PC-3 (cell line): ENCODE data around the gene CTRL. TPM values are rescaled to one million over a fixed set of nuclear protein-coding genes. Genes with fewer than 3 reads are reported as not detected.
"Not testable (repeated sequence)": the region's sequence is repeated elsewhere in the genome, so short reads cannot be mapped to it uniquely, and the experiment has no call there.

Source experiments
- ATAC-seq: fragments of 200-7000 bp; cut with Tn5 transposase; 2 replicates; pipeline ENCODE4 v1.9.1; 2020; ENCODE audit warnings: mild to moderate bottlenecking, moderate library complexity
- BruUV-seq: library from RNA; stranded (reverse); fragments of 400-500 nt; replicated peaks from 2 replicates; lab custom pipeline; 2021; lab: Mats Ljungman, UMichigan
- CTCF ChIA-PET: fragments of 300-600 bp; sonication (Branson Sonifier 250); formaldehyde crosslinking; loops from one replicate; lab custom pipeline; 2022; ENCODE audit warnings: antibody characterized with exemption; lab: Charles Lee
- POLR2A ChIA-PET: fragments of 300-600 bp; sonication (Branson Sonifier 250); formaldehyde crosslinking; loops from one replicate; lab custom pipeline; 2022; ENCODE audit warnings: antibody characterized with exemption; ENCODE audit not compliant: unreplicated experiment; lab: Charles Lee
- DNase-seq: peaks from one replicate; pipeline ENCODE4 v3.0.0-alpha.2; 2015
- H2AFZ ChIP-seq: fragments of 300-600 bp; sonication (generic); 2 replicates; pipeline ENCODE4 v1.6.0; 2016; ENCODE audit warnings: antibody characterized with exemption, low read length
- H3F3A ChIP-seq: fragments of 300-600 bp; sonication (generic); one replicate; pipeline ENCODE4 v1.6.0; 2017; ENCODE audit warnings: antibody characterized with exemption, low read length, control low read depth, mild to moderate bottlenecking; ENCODE audit not compliant: unreplicated experiment
- H3K27ac ChIP-seq: fragments of 300-600 bp; sonication (generic); 2 replicates; pipeline ENCODE4 v1.5.1; 2016; ENCODE audit warnings: mild to moderate bottlenecking, low read length
- H3K27me3 ChIP-seq: fragments of 300-600 bp; sonication (generic); 2 replicates; pipeline ENCODE4 v1.6.1; 2016; ENCODE audit warnings: low read length, mixed read lengths
- H3K36me3 ChIP-seq: fragments of 300-600 bp; sonication (generic); 2 replicates; pipeline ENCODE4 v1.6.1; 2016; ENCODE audit warnings: low read depth, mixed run types, low read length, mixed read lengths
- H3K4me1 ChIP-seq: fragments of 300-600 bp; sonication (generic); 2 replicates; pipeline ENCODE4 v1.5.1; 2016; ENCODE audit warnings: low read length; ENCODE audit not compliant: insufficient read depth
- H3K4me2 ChIP-seq: fragments of 300-600 bp; sonication (generic); 2 replicates; pipeline ENCODE4 v1.6.0; 2016; ENCODE audit warnings: low read length
- H3K4me3 ChIP-seq: fragments of 300-600 bp; sonication (generic); 2 replicates; pipeline ENCODE4 v1.5.1; 2016; ENCODE audit warnings: mild to moderate bottlenecking, low read length, mixed read lengths
- H3K79me2 ChIP-seq: fragments of 300-600 bp; sonication (generic); 2 replicates; pipeline ENCODE4 v1.6.1; 2017; ENCODE audit warnings: low read length, mixed read lengths
- H3K9ac ChIP-seq: fragments of 300-600 bp; sonication (generic); 2 replicates; pipeline ENCODE4 v1.6.0; 2016; ENCODE audit warnings: mild to moderate bottlenecking, low read length
- H3K9me2 ChIP-seq: fragments of 300-600 bp; sonication (generic); replicated peaks from 2 replicates; pipeline ENCODE4 v1.6.1; 2016; ENCODE audit warnings: mixed run types, low read length, mixed read lengths
- H3K9me3 ChIP-seq: fragments of 300-600 bp; sonication (generic); 2 replicates; pipeline ENCODE4 v1.6.1; 2016; ENCODE audit warnings: low read length, mixed read lengths
- H4K20me1 ChIP-seq: fragments of 300-600 bp; sonication (generic); 2 replicates; pipeline ENCODE4 v1.6.1; 2016; ENCODE audit warnings: low read length, mixed read lengths
- CTCF ChIP-seq: fragments of 300-600 bp; sonication (generic); conservative IDR thresholded peaks from 2 replicates; pipeline ENCODE4 v1.5.1; 2017; ENCODE audit warnings: antibody characterized with exemption, low read depth, mild to moderate bottlenecking, low read length
- EZH2 ChIP-seq: fragments of 300-600 bp; sonication (generic); IDR thresholded peaks from one replicate; pipeline ENCODE4 v1.6.1; 2017; ENCODE audit warnings: antibody characterized with exemption, mild to moderate bottlenecking, low read length; ENCODE audit not compliant: unreplicated experiment
- EZH2phosphoT487 ChIP-seq: fragments of 300-600 bp; sonication (generic); IDR thresholded peaks from 2 replicates; pipeline ENCODE4 v1.6.1; 2018; ENCODE audit warnings: mild to moderate bottlenecking, antibody characterized with exemption, low read length, borderline replicate concordance
- intact Hi-C: fragments of 100-400 bp; cut with micrococcal nuclease; formaldehyde crosslinking; loops from 2 replicates; pipeline ENCODE4 v1.9.0; 2023
- total RNA-seq: library from RNA; depleted of rRNA; stranded (reverse); fragments of >200 nt; gene quantifications from 2 replicates; pipeline ENCODE4 v1.2.3, GENCODE V29; 2014

The CTRL gene
- total RNA-seq, 1 experiment from 2014 or later: 1.6 TPM

GRCh38 chr16:67975321-67976105 is 43.9 kb upstream of the CTRL start:
- TF ChIP-seq EZH2 (no peak), EZH2phosphoT487 (no peak), CTCF (no peak)
- intact Hi-C loops: no loop called here
- Histone ChIP-seq H3K79me2 (no peaks in the 10 kb centered on the region), H3K27me3 (no peaks in the 10 kb centered on the region), H3K4me3 (no peak overlapping the region), H3K9ac (no peak overlapping the region), H3K36me3 (no peaks in the 10 kb centered on the region), H3K4me2 (no peak overlapping the region), H3K9me2 (no peaks in the 10 kb centered on the region), H3K4me1 (no peaks in the 10 kb centered on the region), H2AFZ (no peak overlapping the region), H3K27ac (no peak overlapping the region), H3F3A (no peaks in the 10 kb centered on the region), H4K20me1 (no peaks in the 10 kb centered on the region), H3K9me3 (no peaks in the 10 kb centered on the region)
- ChIA-PET POLR2A (no interaction called here), CTCF (no interaction called here)
- DNase-seq (no peak), ATAC-seq (no peak)
- BruUV-seq: no TSS peak

- H3K4me2 ChIP-seq, H2AFZ ChIP-seq, H3K9ac ChIP-seq, H3K9me2 ChIP-seq, H3K36me3 ChIP-seq, CTCF ChIA-PET, H4K20me1 ChIP-seq, H3F3A ChIP-seq, H3K4me1 ChIP-seq, H3K27ac ChIP-seq, H3K9me3 ChIP-seq, H3K27me3 ChIP-seq, intact Hi-C loops, BruUV-seq, ATAC-seq, H3K4me3 ChIP-seq, DNase-seq, H3K79me2 ChIP-seq: not testable (repeated sequence)
- POLR2A ChIA-PET: interaction anchor here (0.7 kb wide), 1 partner anchor 80 kb away, joined by 11 read pairs; no protein-coding TSS in a partner anchor
Measured at GRCh38 chr16:67972285-67972684, 40.6 kb upstream of the CTRL start.

- intact Hi-C loops: no loop called here
- no peaks in the 10 kb centered on the region for H3K36me3 ChIP-seq
- no peak overlapping the region for H3K4me3 ChIP-seq
- no peaks in the 10 kb centered on the region for H4K20me1 ChIP-seq
- ChIA-PET CTCF (no interaction called here), POLR2A (no interaction called here)
- no TSS peak for BruUV-seq
- H3F3A ChIP-seq: no peaks in the 10 kb centered on the region
- H3K9me3 ChIP-seq: no peaks in the 10 kb centered on the region
- H2AFZ ChIP-seq: no peak overlapping the region
- no peak for DNase-seq
- no peak overlapping the region for H3K9ac ChIP-seq
- no peaks in the 10 kb centered on the region for H3K9me2 ChIP-seq
- no peak for ATAC-seq
- TF ChIP-seq CTCF (no peak), EZH2 (no peak), EZH2phosphoT487 (no peak)
- peaks cover 20% of the 10 kb centered on the region for H3K79me2 ChIP-seq
- no peak overlapping the region for H3K27ac ChIP-seq
- peaks cover 17% of the 10 kb centered on the region for H3K4me1 ChIP-seq
- H3K27me3 ChIP-seq: no peaks in the 10 kb centered on the region
- no peak overlapping the region for H3K4me2 ChIP-seq
Measured at GRCh38 chr16:67971111-67971510, 39.4 kb upstream of the CTRL start.
